OCI-LY7 (cell line): Measurements from ENCODE around the gene CCDC68. TPM values are rescaled to one million over a fixed set of nuclear protein-coding genes. Genes with fewer than 3 reads are reported as not detected.

ENCODE experiments used
- Bru-seq: library from RNA; stranded (reverse); fragments of 400-500 nt; gene quantifications from one replicate; lab custom pipeline; 2021; lab: Mats Ljungman, UMichigan
- BruChase-seq, 2 experiments: library from RNA; stranded (reverse); fragments of 400-500 nt; gene quantifications; one replicate each; lab custom pipeline; 2021; lab: Mats Ljungman, UMichigan
- BruUV-seq: library from RNA; stranded (reverse); fragments of 400-500 nt; replicated peaks from 2 replicates; lab custom pipeline; 2021; lab: Mats Ljungman, UMichigan
- CTCF ChIA-PET: fragments of 300-600 bp; sonication (Branson Sonifier 250); formaldehyde crosslinking; loops from one replicate; lab custom pipeline; 2022; ENCODE audit warnings: antibody characterized with exemption; ENCODE audit not compliant: unreplicated experiment; lab: Charles Lee
- POLR2A ChIA-PET: fragments of 300-600 bp; sonication (Branson Sonifier 250); formaldehyde crosslinking; loops from one replicate; lab custom pipeline; 2022; ENCODE audit warnings: antibody characterized with exemption; lab: Charles Lee
- DNase-seq: peaks from one replicate; pipeline ENCODE4 v3.0.0-alpha.2; 2015; ENCODE audit warnings: low spot score
- H2AFZ ChIP-seq: fragments of 200-600 bp; sonication (generic), shearing (Covaris generic); 2 replicates; pipeline ENCODE4 v1.6.1; 2014; ENCODE audit warnings: mild to moderate bottlenecking, antibody characterized with exemption, low read length, moderate library complexity
- H3K27ac ChIP-seq: fragments of 200-600 bp; sonication (generic); 2 replicates; pipeline ENCODE4 v1.5.1; 2014; ENCODE audit warnings: mixed run types, low read depth, mild to moderate bottlenecking, moderate library complexity, low read length, inconsistent platforms; ENCODE audit not compliant: poor library complexity, severe bottlenecking
- H3K36me3 ChIP-seq: fragments of 200-600 bp; sonication (generic); 2 replicates; pipeline ENCODE4 v1.6.1; 2014; ENCODE audit warnings: mild to moderate bottlenecking, antibody characterized with exemption, low read length, moderate library complexity, mixed read lengths; ENCODE audit not compliant: insufficient read depth
- H3K4me1 ChIP-seq: fragments of 200-600 bp; sonication (generic); 2 replicates; pipeline ENCODE4 v1.5.1; 2014; ENCODE audit warnings: mild to moderate bottlenecking, low read length; ENCODE audit not compliant: insufficient read depth, poor library complexity, severe bottlenecking
- H3K4me2 ChIP-seq: fragments of 200-600 bp; sonication (generic); 2 replicates; pipeline ENCODE4 v1.6.1; 2014; ENCODE audit warnings: mild to moderate bottlenecking, low read length
- H3K4me3 ChIP-seq: fragments of 200-600 bp; sonication (generic); 2 replicates; pipeline ENCODE4 v1.5.1; 2014; ENCODE audit warnings: mild to moderate bottlenecking, low read depth, low read length; ENCODE audit not compliant: poor library complexity, severe bottlenecking
- H3K79me2 ChIP-seq: fragments of 200-600 bp; sonication (generic); 2 replicates; pipeline ENCODE4 v1.6.1; 2016; ENCODE audit warnings: low read depth, mild to moderate bottlenecking, low read length, moderate library complexity, mixed read lengths; ENCODE audit not compliant: insufficient read depth
- H3K9me2 ChIP-seq: fragments of 200-600 bp; sonication (generic); 2 replicates; pipeline ENCODE4 v1.6.1; 2016; ENCODE audit warnings: mild to moderate bottlenecking, low read length, mixed read lengths; ENCODE audit not compliant: insufficient read depth
- H3K9me3 ChIP-seq: fragments of 200-600 bp; sonication (generic); 2 replicates; pipeline ENCODE4 v1.6.1; 2014; ENCODE audit warnings: mild to moderate bottlenecking, mixed run types, low read length, mixed read lengths
- H4K20me1 ChIP-seq: fragments of 200-600 bp; sonication (generic); 2 replicates; pipeline ENCODE4 v1.6.1; 2014; ENCODE audit warnings: mild to moderate bottlenecking, antibody characterized with exemption, low read length, moderate library complexity, mixed read lengths; ENCODE audit not compliant: insufficient read depth
- CTCF ChIP-seq: fragments of 200-600 bp; sonication (generic); conservative IDR thresholded peaks from 2 replicates; pipeline ENCODE4 v1.5.1; 2014; ENCODE audit warnings: mild to moderate bottlenecking, antibody characterized with exemption, low read length, moderate library complexity, mixed read lengths
- EZH2phosphoT487 ChIP-seq: fragments of 200-600 bp; sonication (generic); IDR thresholded peaks from 2 replicates; pipeline ENCODE4 v1.6.1; 2018; ENCODE audit warnings: low read depth, borderline replicate concordance, mild to moderate bottlenecking, mixed run types, antibody characterized with exemption, low read length, moderate library complexity, mixed read lengths
- intact Hi-C: fragments of 100-400 bp; cut with micrococcal nuclease; formaldehyde crosslinking; loops from one replicate; pipeline ENCODE4 v1.10.0; 2022; ENCODE audit not compliant: unreplicated experiment
- long read RNA-seq: library from polyadenylated mRNA; stranded (forward); transcript quantifications from one replicate; pipeline ENCODE4 v2.0.0, GENCODE V29; 2022
- total RNA-seq, 2 experiments: library from RNA; depleted of rRNA in 1 of 2; stranded (reverse); fragments of >200 nt in 1 of 2; shearing (Covaris generic) in 1 of 2; gene quantifications; 2 replicates each; pipeline ENCODE4 v1.2.3, GENCODE V29; 2014 to 2022

Gene CCDC68, protein sequence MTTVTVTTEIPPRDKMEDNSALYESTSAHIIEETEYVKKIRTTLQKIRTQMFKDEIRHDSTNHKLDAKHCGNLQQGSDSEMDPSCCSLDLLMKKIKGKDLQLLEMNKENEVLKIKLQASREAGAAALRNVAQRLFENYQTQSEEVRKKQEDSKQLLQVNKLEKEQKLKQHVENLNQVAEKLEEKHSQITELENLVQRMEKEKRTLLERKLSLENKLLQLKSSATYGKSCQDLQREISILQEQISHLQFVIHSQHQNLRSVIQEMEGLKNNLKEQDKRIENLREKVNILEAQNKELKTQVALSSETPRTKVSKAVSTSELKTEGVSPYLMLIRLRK
- total RNA-seq (2014; rRNA removed; shearing (Covaris generic)), result not detected in 2 replicates
- total RNA-seq (2022), result not detected in 2 replicates
- Bru-seq, nascent RNA, result percentile 8 among the genes with signal in this experiment
- percentile 5 among the genes with signal in this experiment for BruChase-seq, experiment 1, labeled RNA remaining after a 6-hour chase
- BruChase-seq, experiment 2, labeled RNA remaining after a 2-hour chase, result percentile 9 among the genes with signal in this experiment
- long read RNA-seq, result 0 reads

- no peak within 1 kb of the TSS for H2AFZ ChIP-seq
- no peak within 1 kb of the TSS for H3K4me2 ChIP-seq
- no peaks in the 10 kb centered on the region for H3K79me2 ChIP-seq
- POLR2A ChIA-PET, result no interaction called here
- H4K20me1 ChIP-seq, result no peaks in the 10 kb centered on the region
- DNase-seq, result no peak
- no peaks in the 10 kb centered on the region for H3K36me3 ChIP-seq
- no peaks in the 10 kb centered on the region for H3K4me1 ChIP-seq
- no peak within 1 kb of the TSS for H3K27ac ChIP-seq
- no peaks in the 10 kb centered on the region for H3K9me2 ChIP-seq
- H3K9me3 ChIP-seq, result no peaks in the 10 kb centered on the region
- BruUV-seq, result no TSS peak
- no peak within 1 kb of the TSS for H3K4me3 ChIP-seq
- TF ChIP-seq EZH2phosphoT487, result no peak
- no peak for TF ChIP-seq CTCF
- intact Hi-C loops, result no loop called here
- CTCF ChIA-PET, result no interaction called here
Measured at GRCh38 chr18:54958704-54959625, at the start of gene CCDC68. TSS of gene CCDC68 (minus strand) at chr18:54959461. CDS start at chr18:54942791, 16,670 bp downstream.

DNA sequence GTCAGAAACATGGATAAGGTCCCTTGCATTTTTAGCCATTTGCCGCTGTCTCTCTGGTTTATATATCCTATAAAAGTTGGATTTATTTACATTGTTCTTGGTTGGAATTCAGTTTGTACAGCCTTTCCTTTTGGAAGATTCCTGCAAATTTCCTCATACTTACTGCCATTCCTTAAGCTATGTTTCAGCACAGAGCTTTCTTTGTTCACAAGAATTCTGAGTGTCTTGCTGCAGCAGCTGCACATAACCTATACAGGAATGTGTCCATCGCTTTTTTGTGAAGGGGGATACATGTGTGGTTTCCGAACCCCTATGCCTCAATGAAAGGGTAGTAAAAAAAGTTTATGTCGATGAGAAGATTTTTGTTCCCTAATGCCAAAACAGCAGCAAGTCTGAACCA lies 48.3 kb upstream of the CCDC68 start:
- no peak for DNase-seq
- TF ChIP-seq EZH2phosphoT487 (no peak), CTCF (no peak)
- Histone ChIP-seq H3K27ac (no peak overlapping the region), H3K4me1 (no peaks in the 10 kb centered on the region), H4K20me1 (no peaks in the 10 kb centered on the region), H3K4me3 (no peak overlapping the region), H3K9me3 (no peaks in the 10 kb centered on the region), H3K4me2 (no peak overlapping the region), H3K36me3 (no peaks in the 10 kb centered on the region), H2AFZ (no peak overlapping the region), H3K9me2 (no peaks in the 10 kb centered on the region), H3K79me2 (no peaks in the 10 kb centered on the region)
- intact Hi-C loops, result no loop called here
- BruUV-seq, result no TSS peak
- CTCF ChIA-PET, result no interaction called here
- POLR2A ChIA-PET, result no interaction called here
